Activated T-cell treated with anti-CD3 and anti-CD28 coated beads for 1 hour (primary cell): ENCODE results near the gene SNX11.

Source experiments
- DNase-seq: peaks from one replicate; pipeline ENCODE4 v3.0.0-alpha.2; 2020; ENCODE audit warnings: low read depth

Gene SNX11

GRCh38 chr17:48162306-48162934 is 54.9 kb downstream of the SNX11 start:
- no peak for DNase-seq

GRCh38 chr17:48162946-48163506 is 55.5 kb downstream of the SNX11 start:
- DNase-seq: no peak

DNA sequence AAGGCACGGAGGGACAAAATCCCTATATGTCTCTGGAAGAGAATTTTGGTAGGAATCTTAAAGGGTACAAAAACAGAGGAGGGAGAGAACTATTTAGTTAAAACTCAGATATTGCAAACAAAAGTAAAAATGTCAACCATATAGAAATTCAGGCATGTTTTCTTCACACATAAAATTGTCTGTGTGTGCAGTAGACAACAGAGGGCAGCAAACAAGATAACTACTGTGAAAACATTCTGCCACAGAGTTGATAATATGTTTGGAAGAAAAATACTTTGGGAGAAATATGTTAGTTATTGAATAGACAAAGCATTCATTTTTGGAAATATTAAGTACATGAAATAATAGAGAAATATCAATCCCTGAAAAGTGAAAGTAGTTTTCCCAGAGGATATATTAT is 56.2 kb downstream of the SNX11 start:
- no peak for DNase-seq

GRCh38 chr17:48169926-48170325 is 62.4 kb downstream of the SNX11 start:
- DNase-seq: no peak
